Fibroblast of peridontal ligament (primary cell): ENCODE results near the gene BCKDK.
"Not testable (repeated sequence)": the region's sequence is repeated elsewhere in the genome, so short reads cannot be mapped to it uniquely, and the experiment has no call there.

Source experiments
- DNase-seq: peaks from one replicate; pipeline ENCODE4 v3.0.0-alpha.2; 2010; ENCODE audit errors: extremely low read depth

Gene BCKDK

GRCh38 chr16:31120129-31120528, 11.9 kb downstream of the BCKDK start:
- no peak for DNase-seq

GRCh38 chr16:31125844-31126243, 17.7 kb downstream of the BCKDK start:
- no peak for DNase-seq

- no peak for DNase-seq
These were observed 19.0 kb downstream of the BCKDK start for GRCh38 chr16:31127182-31127581.

- no peak for DNase-seq
These were observed 20.8 kb downstream of the BCKDK start for GRCh38 chr16:31128711-31129567.

- DNase-seq: no peak
These were observed 21.6 kb downstream of the BCKDK start for GRCh38 chr16:31129568-31130335.

GRCh38 chr16:31130336-31130891, 22.2 kb downstream of the BCKDK start:
- DNase-seq: no peak

- DNase-seq: no peak
These were observed 22.7 kb downstream of the BCKDK start for GRCh38 chr16:31130899-31131298.

GRCh38 chr16:31131416-31131815, 23.2 kb downstream of the BCKDK start:
- DNase-seq: no peak

GRCh38 chr16:31131841-31132271, 23.7 kb downstream of the BCKDK start:
- no peak for DNase-seq

- no peak for DNase-seq
These were observed 24.3 kb downstream of the BCKDK start for GRCh38 chr16:31132303-31132979.

GRCh38 chr16:31133046-31133501, 24.9 kb downstream of the BCKDK start:
- DNase-seq: no peak

GRCh38 chr16:31134091-31134571, 25.9 kb downstream of the BCKDK start:
- no peak for DNase-seq

GRCh38 chr16:31134625-31135534, 26.7 kb downstream of the BCKDK start:
- DNase-seq: no peak

GRCh38 chr16:31135535-31136286, 27.5 kb downstream of the BCKDK start, which contains the start of gene PRSS8:
PRSS8 (minus strand) TSS chr16:31135727; CDS start chr16:31135498, 229 bp downstream.
- no peak for DNase-seq

GRCh38 chr16:31136287-31136662, 28.1 kb downstream of the BCKDK start:
- no peak for DNase-seq

GRCh38 chr16:31136822-31137499, 28.8 kb downstream of the BCKDK start:
- not testable (repeated sequence) for DNase-seq

- DNase-seq: no peak
These were observed 30.7 kb downstream of the BCKDK start for GRCh38 chr16:31138621-31139578.

GRCh38 chr16:31141071-31141469, 32.9 kb downstream of the BCKDK start:
- not testable (repeated sequence) for DNase-seq
